Vagina (tissue), 2 donors: ENCODE measurements around the gene TEKT5.

Source experiments
- CTCF ChIP-seq, 3 experiments: fragments of 450-650 bp in 2 of 3; fragments of 200-600 bp in 1 of 3; sonication (generic) in 1 of 3; IDR thresholded peaks; one replicate each; pipeline ENCODE4 v1.5.1; 2017 to 2019; ENCODE audit warnings: antibody characterized with exemption in 3 of 3, mild to moderate bottlenecking in 2 of 3, moderate library complexity in 2 of 3
- POLR2A ChIP-seq, 2 donors: fragments of 450-650 bp; IDR thresholded peaks; one replicate each; pipeline ENCODE4 v1.6.1; 2017; ENCODE audit warnings: antibody characterized with exemption in 2 of 2, mild to moderate bottlenecking in 2 of 2, moderate library complexity in 2 of 2

- TF ChIP-seq CTCF (IDR thresholded peaks at IDR 0.05) (no peak), POLR2A (IDR thresholded peaks at IDR 0.05) (no peak)
Measured at GRCh38 chr16:10652730-10653590, 41.8 kb downstream of the TEKT5 start.
